Anterior cingulate cortex (tissue), 58 donors: ENCODE results near the gene GFRA4.

Source experiments
- DNase-seq, 58 donors: peaks; one replicate each; lab custom pipeline; 2025; lab: John Stamatoyannopoulos, UW

Gene GFRA4

DNA sequence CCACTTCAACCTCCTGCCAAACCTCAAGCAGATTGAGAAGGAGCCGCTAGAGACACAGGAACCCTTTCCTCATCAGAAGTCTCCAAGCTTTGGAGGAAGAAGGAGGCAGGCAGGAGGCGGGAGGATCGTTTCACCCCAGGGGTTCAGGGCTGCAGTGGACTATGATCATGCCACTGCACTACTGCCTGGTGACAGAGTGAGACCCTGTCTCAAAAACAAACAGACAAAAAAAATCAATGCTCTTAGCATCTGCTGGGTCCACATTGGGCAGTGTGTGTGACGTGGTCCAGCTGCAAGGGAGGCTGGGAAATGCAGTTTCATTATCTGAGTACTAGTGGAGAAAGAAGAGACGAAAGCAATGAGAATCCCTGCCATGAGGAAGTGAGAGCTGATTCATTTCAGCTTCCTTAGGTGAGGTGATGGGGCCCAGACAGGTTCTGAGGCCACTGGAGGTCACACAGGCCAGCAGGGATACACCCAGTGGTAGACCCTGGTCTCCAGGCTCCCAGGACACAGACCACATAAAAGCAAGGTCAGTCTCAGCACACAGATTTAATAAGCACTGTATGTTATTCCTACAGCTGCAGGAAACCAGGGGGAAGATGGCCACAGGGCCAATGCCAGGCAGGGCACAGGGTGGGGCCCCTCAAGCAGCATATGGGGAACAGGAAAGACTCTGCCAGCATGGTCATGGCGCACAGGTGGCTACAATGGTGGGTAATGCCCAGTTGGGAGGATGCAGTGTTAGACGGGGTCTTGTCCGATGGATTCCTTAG lies 4.3 kb downstream of the GFRA4 start:
- DNase-seq = peak in 1 of 58 donors; percentile 20

- no peak for DNase-seq
Observed at GRCh38 chr20:3658019-3658715, 5.0 kb downstream of the GFRA4 start.

DNA sequence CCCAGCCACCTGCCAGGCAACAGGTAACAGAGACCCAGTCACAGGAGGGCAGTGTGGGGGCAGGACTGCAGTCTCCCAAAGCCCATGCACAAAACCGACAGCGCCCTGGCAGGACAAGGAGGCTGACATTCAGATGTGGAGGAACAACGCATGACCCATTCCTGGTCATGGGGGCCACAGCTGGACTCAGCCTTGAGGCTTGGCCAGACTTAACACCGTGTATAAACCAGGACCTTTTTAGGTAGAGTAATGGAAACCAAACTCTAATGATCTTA lies 8.1 kb downstream of the GFRA4 start:
- no peak for DNase-seq

- no peak for DNase-seq
Observed at GRCh38 chr20:3654326-3655130, 8.7 kb downstream of the GFRA4 start.

DNA sequence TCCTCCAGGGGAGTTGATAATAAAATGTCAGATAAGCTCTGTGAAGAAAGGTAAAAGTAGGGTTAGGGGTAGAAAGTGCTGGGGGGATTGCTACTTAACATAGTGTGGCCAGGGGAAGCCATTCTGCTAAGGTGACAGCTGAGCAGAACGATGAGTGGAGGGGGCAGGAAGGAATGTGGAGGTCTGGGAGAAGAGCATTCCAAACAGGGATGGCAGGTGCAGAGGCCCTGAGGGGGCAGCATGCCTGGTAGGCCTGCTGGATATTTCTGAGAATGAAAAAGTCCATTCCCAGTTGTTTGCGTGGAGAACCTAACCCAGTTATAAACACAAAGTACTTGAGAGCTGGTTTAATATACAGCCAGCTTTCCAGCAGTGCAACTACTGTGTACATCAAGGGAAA lies 9.3 kb downstream of the GFRA4 start:
- DNase-seq = no peak

DNA sequence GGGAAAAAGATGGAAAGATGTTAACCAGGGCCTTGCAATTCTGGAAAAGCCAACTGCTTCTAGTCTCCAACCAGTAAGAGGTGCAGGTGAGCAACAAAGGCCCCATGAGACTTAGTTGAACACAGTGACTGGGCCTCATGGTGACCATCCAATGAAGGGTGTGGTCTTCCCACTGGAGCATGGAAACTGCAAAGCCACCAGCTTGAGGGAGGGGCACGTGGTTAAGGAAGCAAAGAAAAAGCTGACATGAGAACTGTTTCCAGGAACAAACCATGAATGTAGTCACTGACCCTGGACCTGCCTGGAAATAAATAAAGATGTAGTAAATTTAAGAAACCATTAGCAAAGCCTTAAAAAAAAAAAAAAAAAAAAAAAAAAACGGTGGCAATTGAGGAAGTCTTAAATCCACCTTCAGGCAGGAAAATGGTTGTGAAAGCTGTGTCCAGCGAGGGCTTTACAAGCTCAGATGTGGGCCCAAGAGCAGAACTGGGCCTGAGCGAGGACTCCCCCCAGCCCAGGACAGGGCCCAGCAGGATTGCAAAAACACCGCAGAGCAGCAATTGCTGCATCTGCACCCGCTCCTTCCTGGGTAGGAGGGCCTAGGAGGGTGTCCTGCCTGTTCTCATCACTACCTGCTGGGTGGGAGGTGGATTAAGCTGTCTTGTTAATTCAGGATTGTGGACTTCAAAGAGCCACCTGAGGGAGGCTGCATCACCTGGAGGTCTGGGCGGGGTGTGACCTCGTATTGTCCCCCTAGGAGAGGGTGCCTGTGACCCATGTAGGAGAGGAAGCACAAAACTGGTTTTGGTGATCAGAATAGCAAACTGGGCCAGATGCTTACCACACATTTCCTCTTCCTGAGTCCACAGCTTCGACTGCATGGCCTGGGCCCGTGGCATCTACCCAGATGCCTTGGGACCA lies 10.3 kb downstream of the GFRA4 start:
- no peak for DNase-seq

GRCh38 chr20:3652221-3652620 lies 11.0 kb downstream of the GFRA4 start:
- no peak for DNase-seq

GRCh38 chr20:3651204-3651962 lies 11.8 kb downstream of the GFRA4 start:
- no peak for DNase-seq

DNA sequence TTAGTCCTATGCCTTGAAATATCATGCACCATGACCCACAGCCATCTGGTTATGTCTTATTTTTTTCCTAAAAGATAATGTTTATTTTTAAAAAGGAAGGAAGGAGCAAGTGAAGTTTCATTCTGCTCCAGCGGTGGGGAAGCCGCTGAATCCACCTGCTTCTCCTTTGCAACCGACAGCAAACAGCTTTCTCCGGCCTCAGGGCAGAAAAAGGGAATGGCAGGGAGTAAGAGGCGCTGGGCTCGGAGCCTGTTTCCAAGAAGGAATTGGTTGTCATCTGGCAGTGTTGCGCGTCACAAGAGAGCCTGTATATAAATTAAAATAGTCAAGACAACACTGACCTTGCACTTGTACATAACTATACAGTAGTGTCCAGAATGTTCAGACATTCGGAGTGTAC lies 14.2 kb downstream of the GFRA4 start:
- no peak for DNase-seq

- DNase-seq = peak in 2 of 58 donors; percentile 14 to 15
Observed at GRCh38 chr20:3647473-3647872, 15.7 kb downstream of the GFRA4 start.

GRCh38 chr20:3646651-3647050 lies 16.5 kb downstream of the GFRA4 start:
- DNase-seq = no peak

DNA sequence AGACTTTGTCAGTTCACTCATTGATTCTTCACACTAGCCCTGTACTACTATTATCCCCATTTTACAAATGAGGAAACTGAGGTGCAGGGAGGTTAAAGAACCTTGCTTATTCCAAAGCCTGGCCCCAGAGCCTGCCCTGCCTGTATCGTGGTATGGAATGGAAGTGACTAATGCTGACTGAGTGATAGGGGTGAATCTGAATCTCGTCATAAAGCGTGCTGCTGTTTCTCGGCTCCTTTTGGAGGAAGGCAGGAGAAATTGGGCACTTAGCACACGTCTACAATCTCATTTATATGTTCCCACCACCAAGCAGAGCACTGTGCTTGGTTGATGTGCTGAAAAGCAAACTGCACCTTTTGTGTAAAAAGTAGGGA lies 17.1 kb downstream of the GFRA4 start:
- no peak for DNase-seq

DNA sequence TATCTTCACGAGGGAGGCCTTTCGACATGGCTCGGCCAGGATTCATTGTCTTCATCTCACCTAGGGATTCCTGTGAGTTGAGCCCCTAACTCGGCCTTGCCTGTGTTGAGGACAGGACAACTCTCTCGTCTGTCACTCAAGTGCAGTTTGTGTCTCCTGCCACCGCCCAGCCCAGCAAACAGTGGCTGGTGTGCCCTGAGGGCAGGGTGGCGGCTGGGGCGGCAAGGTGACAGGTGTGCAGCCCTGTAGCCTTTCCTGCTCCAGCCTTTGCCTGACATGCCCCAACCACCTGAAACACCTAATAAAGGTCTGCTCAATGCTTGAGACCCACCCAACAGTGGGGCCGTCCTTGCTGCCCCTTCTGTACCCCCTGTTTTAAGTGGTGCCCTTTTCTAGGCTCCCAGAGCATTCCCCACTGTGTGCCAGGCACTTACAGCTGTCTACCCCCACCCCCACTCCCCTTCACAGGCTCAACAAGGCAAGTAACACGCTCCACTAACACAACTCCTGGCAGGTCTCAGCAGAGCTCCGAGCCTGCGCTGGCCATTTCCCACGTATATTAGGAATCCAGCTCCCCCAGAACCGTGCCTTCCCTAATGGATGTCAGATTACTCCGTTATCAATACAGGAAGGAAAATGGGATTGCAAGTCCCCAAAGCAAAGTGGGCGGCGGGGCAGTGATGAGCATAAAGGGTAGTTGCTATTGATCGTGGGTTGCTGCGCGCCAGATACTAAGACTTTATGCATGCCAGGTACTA lies 17.7 kb downstream of the GFRA4 start:
- no peak for DNase-seq

GRCh38 chr20:3640259-3640658 lies 22.9 kb downstream of the GFRA4 start:
- DNase-seq = no peak

- no peak for DNase-seq
Observed at GRCh38 chr20:3635346-3635745, 27.9 kb downstream of the GFRA4 start.

DNA sequence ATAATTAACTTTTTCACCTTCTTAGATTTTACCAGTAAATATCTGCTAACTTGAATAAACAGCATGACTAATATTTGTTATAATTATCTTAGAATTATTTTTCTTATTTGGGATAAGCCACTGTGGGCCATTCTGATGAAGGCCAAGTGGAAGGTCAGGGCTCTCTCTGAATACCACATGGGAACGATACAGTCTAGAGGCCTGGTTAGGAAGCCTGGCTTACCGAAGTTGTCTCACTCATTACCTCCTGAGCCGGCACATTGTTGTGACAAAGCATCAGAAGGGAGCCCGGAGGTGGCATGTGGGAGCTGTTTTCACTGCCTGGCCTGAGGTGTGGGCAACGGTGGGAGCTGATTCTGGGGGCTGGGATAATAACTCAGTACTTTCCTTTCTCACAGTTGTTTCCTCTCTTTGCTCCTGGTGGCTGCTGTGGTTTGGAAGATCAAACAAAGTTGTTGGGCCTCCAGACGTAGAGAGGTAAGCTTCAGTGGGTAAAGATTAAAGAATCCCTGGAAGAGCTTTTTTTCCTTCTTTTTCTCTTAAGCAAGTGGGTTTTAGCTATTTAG lies 29.2 kb downstream of the GFRA4 start:
- DNase-seq = no peak

- DNase-seq = no peak
Observed at GRCh38 chr20:3632311-3633004, 30.7 kb downstream of the GFRA4 start.

DNA sequence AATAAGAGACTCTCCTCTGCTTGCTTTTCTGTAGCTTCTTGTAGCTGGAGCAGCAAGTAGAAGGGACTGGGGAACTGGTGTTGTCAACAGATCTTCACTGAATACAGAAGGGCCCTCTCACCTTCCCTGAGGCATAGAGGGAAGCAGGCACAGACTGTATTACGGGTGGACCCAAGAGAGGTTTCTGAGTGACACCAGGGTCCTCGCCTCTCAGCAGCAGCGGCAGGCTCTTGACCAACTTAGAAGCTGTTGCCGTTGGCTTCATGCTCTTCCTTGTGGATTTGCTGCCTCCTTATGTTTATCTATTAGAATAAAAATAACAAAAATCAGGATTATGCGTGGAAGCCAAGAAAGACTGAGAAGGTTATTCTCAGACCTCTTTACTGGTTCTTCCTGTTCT lies 31.7 kb downstream of the GFRA4 start:
- no peak for DNase-seq
